Posterior cingulate gyrus (tissue), 11 donors: ENCODE measurements around the gene CCBE1.
"Not testable (repeated sequence)": the region's sequence is repeated elsewhere in the genome, so short reads cannot be mapped to it uniquely, and the experiment has no call there.

Source experiments
- DNase-seq, 10 donors: peaks; one replicate each; pipeline versions ENCODE4 v3.0.0 to v3.0.0-alpha.2; 2020 to 2021; ENCODE audit warnings: mixed read lengths in 3 of 10
- intact Hi-C: fragments of 100-400 bp; cut with DNase I; formaldehyde crosslinking; loops from one replicate; pipeline ENCODE4 v1.15.1; 2023

Gene CCBE1

DNA sequence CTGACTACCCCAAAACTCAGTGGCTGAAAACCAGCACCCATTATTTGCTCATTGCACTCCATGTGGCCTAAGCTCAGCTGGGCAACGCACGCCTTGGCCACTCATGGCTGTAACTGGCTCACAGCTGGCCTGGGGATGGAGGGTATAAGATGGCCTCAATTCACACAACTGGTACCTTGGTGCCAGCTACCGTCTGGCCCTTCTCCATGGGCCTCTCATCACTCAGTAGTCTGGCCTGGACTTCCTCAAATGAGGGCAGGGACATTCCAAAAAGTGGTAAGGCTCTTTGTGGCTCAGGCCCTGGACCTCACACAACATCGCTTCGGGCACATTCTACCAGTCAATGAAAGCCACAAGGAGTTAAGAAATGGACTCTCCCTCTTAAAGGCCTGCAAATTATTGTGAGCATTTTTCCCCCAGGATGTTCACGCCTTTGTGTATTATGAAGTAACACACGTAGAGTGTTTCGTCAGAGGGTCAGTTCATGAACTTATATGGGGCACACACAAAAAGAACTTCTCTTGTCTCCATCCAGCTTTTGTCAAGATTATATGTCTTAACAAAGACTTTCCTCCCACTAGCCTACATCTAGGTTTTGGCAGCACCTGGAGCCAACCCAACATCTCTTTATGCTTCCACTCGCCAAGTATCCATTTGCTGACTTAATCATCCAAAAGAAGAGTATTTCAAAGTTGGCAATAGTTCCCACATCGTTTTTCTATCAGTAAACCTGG, 145.2 kb downstream of the CCBE1 start:
- no peak for DNase-seq
- intact Hi-C loops, result no loop called here

GRCh38 chr18:59550174-59550516, 147.1 kb downstream of the CCBE1 start:
- intact Hi-C loops, result no loop called here
- DNase-seq, result no peak

DNA sequence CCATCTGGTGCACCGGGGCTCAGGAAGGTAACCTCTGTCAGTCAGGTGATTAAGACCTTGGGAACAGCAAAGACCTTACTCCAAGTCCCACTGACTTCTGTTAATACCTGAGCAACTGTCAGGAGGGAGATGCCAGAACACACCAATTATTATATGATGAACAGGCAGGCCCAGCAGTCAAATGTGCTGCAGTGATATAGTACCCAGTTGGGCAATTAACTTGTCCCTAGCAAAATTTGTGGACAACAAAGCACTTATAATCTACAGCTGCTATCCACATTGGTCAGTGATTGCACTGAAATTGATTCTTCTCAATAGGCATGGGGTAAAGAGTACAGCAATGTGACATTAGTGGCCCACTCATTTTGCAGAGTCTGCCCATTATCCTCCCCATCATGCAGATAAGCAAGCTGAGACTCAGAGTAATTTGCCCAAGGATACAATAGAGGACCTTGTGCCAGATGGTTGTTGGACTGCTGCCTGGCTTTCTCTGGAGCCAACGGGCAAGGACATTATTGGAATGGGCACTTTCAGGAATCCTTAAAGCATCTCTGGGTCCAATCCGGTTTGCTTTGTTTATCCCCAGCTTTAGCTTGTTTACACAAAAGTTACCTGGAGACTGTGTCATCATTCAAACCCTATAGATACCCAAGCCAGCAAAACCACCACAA, 147.6 kb downstream of the CCBE1 start:
- intact Hi-C loops, result no loop called here

DNA sequence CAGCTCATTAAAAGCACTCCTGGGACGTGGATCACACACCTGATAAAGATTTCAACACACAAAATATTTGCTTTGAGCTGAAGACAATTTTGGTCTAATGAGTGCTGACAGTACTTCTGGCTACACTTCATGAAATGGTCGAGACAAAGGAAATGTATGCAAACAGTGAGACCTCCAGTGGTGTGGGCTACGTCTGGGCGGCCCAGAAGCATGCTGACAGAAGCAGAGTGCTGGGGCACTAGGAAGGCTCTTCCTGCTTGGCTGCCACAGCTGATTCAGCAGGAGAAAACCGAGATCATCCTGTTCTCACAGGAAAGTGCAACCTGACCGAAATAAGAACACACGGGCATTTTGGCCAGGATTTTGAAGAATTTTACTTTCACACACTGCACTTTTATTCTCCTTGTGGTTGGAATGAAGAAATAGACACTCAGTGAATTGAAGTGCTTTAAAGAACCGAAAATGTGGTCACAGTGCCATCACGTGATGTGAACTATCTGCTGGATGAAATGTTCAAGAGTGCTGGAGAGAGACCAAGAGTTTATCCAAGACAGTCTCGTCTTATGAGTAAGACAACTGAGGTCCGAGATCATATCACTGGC, 149.5 kb downstream of the CCBE1 start:
- intact Hi-C loops, result no loop called here

More for the DNA sequence above, 147.6 kb downstream of the CCBE1 start:
- peak in 3 of 10 donors; percentile 29 to 69 (median 42) for DNase-seq

GRCh38 chr18:59546188-59546587, 151.0 kb downstream of the CCBE1 start:
- intact Hi-C loops, result no loop called here
- DNase-seq, result no peak

More for the DNA sequence above, 149.5 kb downstream of the CCBE1 start:
- peak in 1 of 10 donors; percentile 66 for DNase-seq

- no peak for DNase-seq
These were observed 156.4 kb downstream of the CCBE1 start for GRCh38 chr18:59540780-59541179.

DNA sequence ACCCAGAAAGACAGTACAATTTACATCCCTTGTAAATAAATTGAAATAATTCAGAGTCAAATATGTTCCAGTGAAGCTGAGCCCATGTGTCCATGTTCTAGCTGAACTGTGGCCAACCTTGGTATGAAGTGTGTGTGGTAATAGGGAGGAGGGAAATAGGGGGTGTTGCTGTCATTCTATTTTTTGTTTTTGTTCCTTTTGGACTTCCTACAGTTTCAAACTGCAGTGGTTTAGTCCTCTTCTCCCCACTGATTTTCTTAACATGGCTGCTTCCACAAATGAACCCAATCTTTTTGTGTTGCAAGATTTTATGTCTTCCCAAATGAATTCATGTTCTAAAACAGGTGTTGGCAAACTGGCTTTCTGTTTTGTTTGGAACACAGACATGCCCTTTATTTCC, 156.9 kb downstream of the CCBE1 start:
- no peak for DNase-seq
- intact Hi-C loops, result no loop called here

More at GRCh38 chr18:59540780-59541179, 156.4 kb downstream of the CCBE1 start:
- intact Hi-C loops, result no loop called here

DNA sequence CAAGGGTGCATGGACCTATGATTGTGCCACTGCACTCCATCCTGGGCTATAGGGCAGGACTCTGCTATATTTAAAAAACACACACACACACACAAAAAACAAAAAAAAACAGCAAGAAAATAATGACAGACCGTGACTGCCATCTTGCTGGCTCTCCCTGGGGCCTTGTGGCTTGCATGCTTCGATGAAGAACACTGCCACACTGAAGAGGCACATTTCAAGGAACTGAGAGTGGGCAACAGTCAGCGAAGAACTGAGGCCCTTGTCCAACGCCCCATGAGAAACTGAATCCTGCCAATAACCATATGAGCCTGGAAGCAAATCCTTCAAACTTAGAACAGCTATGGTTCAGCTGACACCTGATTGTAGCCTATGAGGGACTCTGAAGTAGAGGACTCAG, 158.1 kb downstream of the CCBE1 start:
- no peak for DNase-seq

DNA sequence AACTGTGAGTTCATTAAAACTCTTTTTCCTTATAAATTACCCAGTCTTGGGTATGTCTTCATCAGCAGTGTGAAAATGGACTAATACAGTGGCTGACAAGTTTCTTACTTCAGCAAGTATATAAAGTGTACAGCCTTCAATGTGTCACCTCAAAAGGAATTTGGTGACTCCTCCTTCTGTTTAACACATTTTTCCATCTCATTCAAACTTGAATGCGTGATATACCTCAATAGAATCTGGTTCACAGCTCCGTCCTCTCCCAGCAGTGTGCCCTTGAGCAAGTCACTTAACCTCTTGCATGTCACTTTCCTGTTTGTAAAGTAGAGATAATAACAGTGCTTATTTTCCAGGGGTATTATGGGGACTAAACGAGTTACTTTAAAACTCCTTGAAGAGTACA, 159.6 kb downstream of the CCBE1 start:
- no peak for DNase-seq
- intact Hi-C loops, result no loop called here

More for the DNA sequence above, 158.1 kb downstream of the CCBE1 start:
- intact Hi-C loops, result no loop called here

- intact Hi-C loops, result no loop called here
- DNase-seq, result no peak
These were observed 161.1 kb downstream of the CCBE1 start for GRCh38 chr18:59536166-59536565.

- intact Hi-C loops, result no loop called here
- DNase-seq, result no peak
These were observed 162.2 kb downstream of the CCBE1 start for GRCh38 chr18:59535055-59535454.

- intact Hi-C loops, result no loop called here
- no peak for DNase-seq
These were observed 168.4 kb downstream of the CCBE1 start for GRCh38 chr18:59528866-59529265.

GRCh38 chr18:59520562-59521355, 176.5 kb downstream of the CCBE1 start:
- intact Hi-C loops, result no loop called here

GRCh38 chr18:59518705-59519104, 178.5 kb downstream of the CCBE1 start:
- no peak for DNase-seq
- intact Hi-C loops, result no loop called here

More at GRCh38 chr18:59520562-59521355, 176.5 kb downstream of the CCBE1 start:
- DNase-seq, result no peak

- intact Hi-C loops, result no loop called here
- DNase-seq, result no peak
These were observed 179.6 kb downstream of the CCBE1 start for GRCh38 chr18:59517446-59518165.

DNA sequence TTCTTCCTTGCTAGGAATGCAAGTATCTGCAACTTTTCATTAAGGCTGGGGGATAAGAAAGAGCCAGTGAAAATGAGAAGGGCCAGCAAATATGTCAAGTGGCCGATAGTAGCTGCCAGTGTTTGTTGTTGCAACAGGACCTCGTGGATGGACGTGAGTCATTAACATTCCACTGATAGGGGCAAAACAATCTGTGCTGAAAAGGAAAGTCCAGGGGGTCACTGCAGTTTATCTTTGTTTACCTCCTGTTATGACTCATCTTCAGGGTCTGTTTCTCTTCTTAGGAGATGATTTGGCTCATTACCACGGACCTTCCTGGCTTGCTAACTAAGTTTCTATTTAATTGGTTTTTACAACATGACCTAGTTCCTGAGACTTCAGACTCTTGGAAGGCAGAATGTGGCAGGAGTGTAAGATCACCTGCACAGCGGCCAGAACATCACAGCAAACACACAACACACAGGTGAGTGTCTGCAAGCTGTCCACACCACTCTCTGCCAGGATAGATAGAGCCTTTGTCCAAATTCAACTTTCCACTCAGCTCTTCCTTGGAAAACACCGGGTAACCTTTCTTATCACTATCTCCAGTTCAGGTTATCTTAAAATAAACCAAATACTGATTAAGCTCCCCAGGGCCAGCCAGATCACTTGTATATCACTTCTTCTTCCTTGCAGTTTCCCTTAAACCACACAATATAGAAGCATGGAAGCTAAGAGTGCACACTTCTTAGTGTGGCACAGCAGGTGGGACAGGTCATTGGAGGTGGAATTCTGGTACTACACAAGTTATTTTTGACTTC, 180.7 kb downstream of the CCBE1 start:
- no peak for DNase-seq
- intact Hi-C loops, result no loop called here

DNA sequence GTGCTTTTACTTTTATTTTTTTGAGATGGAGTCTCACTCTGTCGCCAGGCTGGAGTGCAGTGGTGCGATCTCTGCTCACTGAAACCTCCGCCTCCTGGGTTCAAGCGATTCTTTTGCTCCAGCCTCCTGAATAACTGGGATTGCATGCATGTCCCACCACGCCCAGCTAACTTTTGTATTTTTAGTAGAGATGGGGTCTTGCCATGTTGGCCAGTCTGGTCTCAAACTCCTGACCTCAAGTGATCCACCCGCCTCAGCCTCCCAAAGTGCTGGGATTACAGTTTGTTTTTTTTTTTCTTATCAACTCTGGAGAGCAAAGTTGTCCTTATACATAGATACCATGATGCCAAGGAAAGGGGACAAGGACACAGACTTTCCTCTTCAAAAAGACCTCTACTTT, 181.3 kb downstream of the CCBE1 start:
- DNase-seq, intact Hi-C loops: not testable (repeated sequence)

DNA sequence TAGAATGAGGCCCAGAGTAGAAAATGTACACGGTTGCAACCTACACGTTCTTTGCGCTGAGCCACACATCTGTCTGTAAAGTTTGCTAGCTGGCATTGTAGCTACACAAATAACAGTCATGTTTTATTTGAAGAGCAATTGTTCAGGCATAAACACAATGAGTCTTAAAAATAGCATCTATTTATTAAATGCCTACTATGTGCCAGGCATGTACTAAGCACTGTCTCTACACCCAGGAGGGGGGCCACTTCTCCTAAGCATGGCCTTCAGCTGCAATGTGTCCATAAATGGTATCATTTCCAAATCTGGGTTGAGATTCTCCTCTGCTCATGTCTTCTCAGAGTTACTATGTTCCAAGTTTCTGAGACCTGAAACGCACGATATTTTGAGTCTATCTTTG, 182.1 kb downstream of the CCBE1 start:
- intact Hi-C loops, result no loop called here
- no peak for DNase-seq

DNA sequence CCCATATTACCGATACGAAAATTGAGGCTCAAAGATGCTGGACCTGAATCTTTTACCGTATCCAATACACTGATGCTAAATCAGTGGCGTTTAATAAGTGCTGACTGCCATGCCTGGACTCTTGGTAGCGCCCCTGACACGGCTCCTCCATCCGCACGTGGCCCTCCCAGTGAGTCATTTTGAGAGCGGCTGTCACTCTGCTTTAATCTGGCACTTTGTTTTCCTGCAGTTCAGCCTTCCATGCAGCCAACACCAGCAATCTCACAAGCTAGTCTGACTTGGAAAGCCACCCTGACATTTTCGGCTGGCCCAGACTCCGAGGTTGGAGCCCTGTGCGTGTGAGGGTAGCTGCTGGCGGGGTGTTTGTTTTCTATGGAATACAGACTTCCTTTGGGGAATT, 183.0 kb downstream of the CCBE1 start:
- no peak for DNase-seq
- intact Hi-C loops, result no loop called here
